Activated CD8-positive, alpha-beta T cell treated with anti-CD3 and anti-CD28 coated beads for 36 hours (primary cell): Measurements from ENCODE around the gene C22orf15. TPM values are rescaled to one million over a fixed set of nuclear protein-coding genes. Genes with fewer than 3 reads are reported as not detected.

ENCODE experiments used
- ATAC-seq: fragments of 200-7000 bp; cut with Tn5 transposase; one replicate; pipeline ENCODE4 v1.10.0; 2021; ENCODE audit warnings: mild to moderate bottlenecking, moderate library complexity
- CTCF ChIA-PET: fragments of 350-600 bp; sonication (Branson Sonifier 250); formaldehyde crosslinking; loops from one replicate; lab custom pipeline; 2021; ENCODE audit warnings: antibody characterized with exemption; lab: Charles Lee
- POLR2A ChIA-PET: fragments of 350-600 bp; sonication (Branson Sonifier 250); formaldehyde crosslinking; loops from one replicate; lab custom pipeline; 2021; ENCODE audit warnings: antibody characterized with exemption; lab: Charles Lee
- DNase-seq: peaks from one replicate; pipeline ENCODE4 v3.0.0-alpha.2; 2020
- H3K27ac Mint-ChIP-seq: one replicate; pipeline ENCODE4 v1.8.0; 2021; ENCODE audit warnings: mild to moderate bottlenecking, mixed read lengths
- H3K27me3 Mint-ChIP-seq: one replicate; pipeline ENCODE4 v1.8.0; 2021; ENCODE audit warnings: mixed read lengths
- H3K36me3 Mint-ChIP-seq: one replicate; pipeline ENCODE4 v1.8.0; 2021; ENCODE audit warnings: low read depth, mixed read lengths
- H3K4me1 Mint-ChIP-seq: one replicate; pipeline ENCODE4 v1.8.0; 2021; ENCODE audit warnings: low read depth, mixed read lengths
- H3K4me3 Mint-ChIP-seq: one replicate; pipeline ENCODE4 v1.8.0; 2021; ENCODE audit warnings: mild to moderate bottlenecking, moderate library complexity, mixed read lengths
- H3K9me3 Mint-ChIP-seq: one replicate; pipeline ENCODE4 v1.8.0; 2021; ENCODE audit warnings: mixed read lengths
- intact Hi-C: fragments of 100-400 bp; cut with micrococcal nuclease; formaldehyde crosslinking; loops from one replicate; pipeline ENCODE4 v1.10.0; 2022
- total RNA-seq, 2 experiments: library from RNA; stranded (reverse); gene quantifications; one replicate each; pipeline ENCODE4 v1.2.3, GENCODE V29; 2021
- TF ChIP-seq, protein P1 (sequence below): fragments of 200-600 bp; IDR thresholded peaks from one replicate; pipeline ENCODE4 v1.8.0; 2022; ENCODE audit warnings: antibody characterized with exemption, mild to moderate bottlenecking

Gene C22orf15
- total RNA-seq, 2 experiments from 2014 or later, result 1.1 to 2.1 TPM

DNA sequence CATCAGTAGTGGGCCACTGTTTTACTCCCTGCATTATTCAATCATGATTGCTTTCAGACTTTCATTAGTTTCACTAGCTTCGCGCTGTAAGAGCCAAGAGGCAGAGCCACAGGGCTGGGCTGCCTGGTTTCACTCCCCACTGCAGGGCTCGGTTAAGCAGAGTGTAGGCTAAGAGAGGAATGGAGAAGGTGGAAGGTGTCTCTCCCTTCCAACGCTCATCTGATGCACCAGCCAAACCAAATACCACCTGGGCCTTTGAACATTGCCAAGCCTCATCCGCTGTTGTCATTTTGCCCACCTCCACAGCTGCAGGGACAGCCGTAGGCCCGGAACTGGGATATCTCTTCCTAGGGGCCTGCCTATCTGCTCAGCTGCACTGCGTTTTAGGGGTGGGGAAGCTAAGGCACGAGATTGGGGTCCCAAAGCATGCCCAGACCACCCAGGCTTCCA lies 23.5 kb downstream of the C22orf15 start:
- ChIA-PET CTCF (interaction anchor here (1.0 to 1.6 kb wide), 9 partner anchors 14 to 108 kb away, joined by 3 to 5 read pairs (median 3); partner anchors contain the start of genes CHCHD10, MIF, MMP11 and SLC2A11), POLR2A (interaction anchor here (0.7 to 3.3 kb wide), 5 partner anchors 8 to 25 kb away, joined by 3 to 14 read pairs (median 3); partner anchors contain the start of gene MMP11)
- peak overlapping the region; percentile 84 for H3K4me3 Mint-ChIP-seq
- H3K27ac Mint-ChIP-seq, result peak overlapping the region; percentile 96
- DNase-seq (peak; percentile 48), ATAC-seq (peak; percentile 25)
- peaks cover 5% of the 10 kb centered on the region for H3K36me3 Mint-ChIP-seq
- intact Hi-C loops, result no loop called here
- no peaks in the 10 kb centered on the region for H3K27me3 Mint-ChIP-seq
- no peaks in the 10 kb centered on the region for H3K9me3 Mint-ChIP-seq
- peaks cover 31% of the 10 kb centered on the region for H3K4me1 Mint-ChIP-seq
- TF ChIP-seq, protein P1, sequence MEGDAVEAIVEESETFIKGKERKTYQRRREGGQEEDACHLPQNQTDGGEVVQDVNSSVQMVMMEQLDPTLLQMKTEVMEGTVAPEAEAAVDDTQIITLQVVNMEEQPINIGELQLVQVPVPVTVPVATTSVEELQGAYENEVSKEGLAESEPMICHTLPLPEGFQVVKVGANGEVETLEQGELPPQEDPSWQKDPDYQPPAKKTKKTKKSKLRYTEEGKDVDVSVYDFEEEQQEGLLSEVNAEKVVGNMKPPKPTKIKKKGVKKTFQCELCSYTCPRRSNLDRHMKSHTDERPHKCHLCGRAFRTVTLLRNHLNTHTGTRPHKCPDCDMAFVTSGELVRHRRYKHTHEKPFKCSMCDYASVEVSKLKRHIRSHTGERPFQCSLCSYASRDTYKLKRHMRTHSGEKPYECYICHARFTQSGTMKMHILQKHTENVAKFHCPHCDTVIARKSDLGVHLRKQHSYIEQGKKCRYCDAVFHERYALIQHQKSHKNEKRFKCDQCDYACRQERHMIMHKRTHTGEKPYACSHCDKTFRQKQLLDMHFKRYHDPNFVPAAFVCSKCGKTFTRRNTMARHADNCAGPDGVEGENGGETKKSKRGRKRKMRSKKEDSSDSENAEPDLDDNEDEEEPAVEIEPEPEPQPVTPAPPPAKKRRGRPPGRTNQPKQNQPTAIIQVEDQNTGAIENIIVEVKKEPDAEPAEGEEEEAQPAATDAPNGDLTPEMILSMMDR, result no peak

DNA sequence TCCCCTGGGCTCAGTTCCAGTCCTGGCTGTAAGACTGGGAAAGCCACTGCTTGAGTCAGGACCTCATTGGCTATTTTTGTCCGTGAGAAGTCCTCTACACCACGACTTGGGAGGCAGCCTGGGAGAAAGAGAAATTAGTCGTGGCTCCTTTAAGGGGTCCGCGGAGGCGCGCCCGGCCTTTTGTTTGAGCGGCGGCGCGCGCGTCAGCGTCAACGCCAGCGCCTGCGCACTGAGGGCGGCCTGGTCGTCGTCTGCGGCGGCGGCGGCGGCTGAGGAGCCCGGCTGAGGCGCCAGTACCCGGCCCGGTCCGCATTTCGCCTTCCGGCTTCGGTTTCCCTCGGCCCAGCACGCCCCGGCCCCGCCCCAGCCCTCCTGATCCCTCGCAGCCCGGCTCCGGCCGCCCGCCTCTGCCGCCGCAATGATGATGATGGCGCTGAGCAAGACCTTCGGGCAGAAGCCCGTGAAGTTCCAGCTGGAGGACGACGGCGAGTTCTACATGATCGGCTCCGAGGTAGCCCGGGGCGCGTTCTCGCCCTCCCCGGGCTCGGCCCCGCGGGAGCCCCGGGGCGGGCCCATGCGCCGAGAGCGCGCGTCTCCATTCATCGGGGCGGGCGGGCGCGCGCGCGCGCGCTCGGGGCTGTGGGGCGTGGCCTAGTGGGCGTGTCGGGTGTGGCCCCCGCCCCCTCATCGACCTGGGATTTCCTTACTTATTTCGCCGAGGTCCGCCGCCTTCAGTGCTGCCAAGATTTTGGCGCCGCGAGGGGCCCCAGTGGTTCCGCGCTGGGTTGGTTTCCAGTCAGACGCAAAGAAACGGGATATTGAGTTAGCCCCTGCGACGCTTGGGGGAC lies 24.2 kb downstream of the C22orf15 start, which contains the start of gene SMARCB1:
Gene SMARCB1 (plus strand): TSS at position 215 of the 848 bp plus-strand sequence. CDS start 204 bp downstream, at position 419.
- peak within 1 kb of the TSS; percentile 96 for H3K27ac Mint-ChIP-seq
- intact Hi-C loops, result no loop called here
- H3K36me3 Mint-ChIP-seq, result peaks cover 5% of the 10 kb centered on the region
- H3K4me1 Mint-ChIP-seq, result peaks cover 36% of the 10 kb centered on the region
- no peaks in the 10 kb centered on the region for H3K9me3 Mint-ChIP-seq
- ChIA-PET POLR2A (interaction anchor here (0.7 to 3.3 kb wide), 6 partner anchors 9 to 65 kb away, joined by 3 to 14 read pairs (median 3); partner anchors contain the start of gene MMP11), CTCF (interaction anchor here (1.0 to 1.6 kb wide), 4 partner anchors 14 to 107 kb away, joined by 3 read pairs; partner anchors contain the start of genes MIF and MMP11)
- peak within 1 kb of the TSS; percentile 84 for H3K4me3 Mint-ChIP-seq
- DNase-seq (peak; percentile 93), ATAC-seq (peak; percentile 83)
- no peaks in the 10 kb centered on the region for H3K27me3 Mint-ChIP-seq
- TF ChIP-seq, protein P1, result no peak

DNA sequence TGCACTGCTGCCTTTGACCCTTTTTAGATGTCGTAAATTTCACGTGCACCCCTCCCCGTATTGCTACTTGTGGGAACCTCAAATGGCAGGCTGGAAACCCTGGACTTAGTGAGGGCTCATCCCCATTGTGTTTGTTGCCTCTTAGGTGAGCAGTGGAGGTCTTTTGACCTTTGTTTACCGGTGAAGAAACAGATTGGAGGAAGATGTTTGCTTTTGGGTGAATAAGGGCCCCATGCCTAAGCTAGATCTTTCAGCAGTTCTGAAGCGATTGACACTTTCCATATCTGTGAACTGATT lies 24.8 kb downstream of the C22orf15 start:
- ATAC-seq, result peak; percentile 28
- ChIA-PET POLR2A (interaction anchor here (1.0 to 3.3 kb wide), 4 partner anchors 13 to 64 kb away, joined by 3 to 14 read pairs (median 4); no protein-coding TSS in a partner anchor), CTCF (interaction anchor here (1.0 kb wide), 1 partner anchor 63 kb away, joined by 3 read pairs; no protein-coding TSS in a partner anchor)
- intact Hi-C loops, result no loop called here
- no peak for DNase-seq
- Mint-ChIP-seq H3K27me3 (no peaks in the 10 kb centered on the region), H3K4me3 (peak overlapping the region; percentile 84), H3K4me1 (peaks cover 42% of the 10 kb centered on the region), H3K27ac (peak overlapping the region; percentile 84), H3K9me3 (no peaks in the 10 kb centered on the region), H3K36me3 (peaks cover 11% of the 10 kb centered on the region)
- TF ChIP-seq, protein P1, result no peak

DNA sequence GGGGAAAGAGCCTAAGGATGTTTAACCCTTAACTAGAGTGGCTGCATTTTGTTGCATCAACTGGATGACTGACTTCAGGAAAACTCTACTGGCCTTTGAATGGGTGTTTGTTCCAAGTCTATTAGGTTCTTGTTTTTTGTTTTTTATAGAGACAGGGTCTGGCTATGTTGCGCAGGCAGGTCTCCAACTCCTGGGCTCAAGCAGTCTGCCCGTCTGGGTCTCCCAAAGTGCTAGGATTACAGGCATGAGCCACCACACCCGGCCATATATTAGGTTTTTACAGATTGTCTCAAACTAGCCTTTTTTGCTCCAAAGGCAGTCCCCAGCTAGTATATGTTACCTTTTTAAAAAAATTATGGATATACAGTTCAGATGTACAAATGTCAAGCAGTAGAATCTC lies 25.1 kb downstream of the C22orf15 start:
- no peak for DNase-seq
- CTCF ChIA-PET, result no interaction called here
- TF ChIP-seq, protein P1, result no peak
- H3K27me3 Mint-ChIP-seq, result no peaks in the 10 kb centered on the region
- POLR2A ChIA-PET, result interaction anchor here (1.0 to 3.3 kb wide), 5 partner anchors 13 to 71 kb away, joined by 3 to 14 read pairs (median 5); partner anchors contain the start of gene CHCHD10
- no peak for ATAC-seq
- peak overlapping the region; percentile 84 for H3K27ac Mint-ChIP-seq
- intact Hi-C loops, result no loop called here
- H3K4me3 Mint-ChIP-seq, result peak overlapping the region; percentile 84
- H3K4me1 Mint-ChIP-seq, result peaks cover 44% of the 10 kb centered on the region
- H3K36me3 Mint-ChIP-seq, result peaks cover 12% of the 10 kb centered on the region
- no peaks in the 10 kb centered on the region for H3K9me3 Mint-ChIP-seq
